ENCODE data around the gene NEO1. TPM values are rescaled to one million over a fixed set of nuclear protein-coding genes. Genes with fewer than 3 reads are reported as not detected.

Gene NEO1
- total and polyA plus RNA-seq, 11 donors: 4.4 to 31.5 (median 11.9) TPM

GRCh38 chr15:73346735-73347312 lies 294.6 kb downstream of the NEO1 start:
- WGBS, 4 donors: 22 to 28% (median 26%) methylated on average over 9 of the region's 9 CpGs
- Histone ChIP-seq H3K36me3 (no peaks in the 10 kb centered on the region), H3K4me1 (peaks cover 0 to 37% (median 9%) of the 10 kb centered on the region in 12 donors), H3K9me3 (peaks cover 0 to 5% (median 0%) of the 10 kb centered on the region in 12 donors), H3K27me3 (peaks cover 0 to 4% (median 0%) of the 10 kb centered on the region in 9 donors), H3K4me3 (no peak overlapping the region), H3K27ac (no peak overlapping the region)
- DNase-seq (peak in 4 of 5 donors; percentile 43 to 75 (median 68)), ATAC-seq (peak; percentile 56 to 77 (median 65))
- TF ChIP-seq CTCF (IDR thresholded peaks at IDR 0.05): no peak
- TF ChIP-seq POLR2A (IDR thresholded peaks at IDR 0.05): no peak
- intact Hi-C loops (cut with DNase I): no loop called here

DNA sequence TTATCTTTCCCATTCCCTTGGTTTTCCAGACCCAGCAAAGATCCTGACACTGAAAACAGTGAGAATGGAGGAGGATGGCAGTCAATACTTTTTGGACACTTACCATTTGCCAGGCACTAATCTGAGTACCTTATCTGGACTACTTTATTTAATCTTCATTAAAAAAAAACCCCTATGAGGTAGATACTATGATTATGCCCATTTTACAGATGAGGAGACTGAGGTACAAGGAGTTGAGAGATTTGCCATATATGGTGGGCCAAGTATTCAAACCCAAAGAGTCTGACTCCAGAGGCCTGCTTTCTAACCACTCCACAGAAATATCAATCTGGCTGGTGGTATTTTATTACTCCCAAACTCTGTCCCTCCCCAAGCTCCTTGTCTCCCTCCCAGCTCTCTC lies 296.9 kb downstream of the NEO1 start:
- H3K4me1 ChIP-seq: peaks cover 0 to 45% (median 9%) of the 10 kb centered on the region in 12 donors
- TF ChIP-seq CTCF (IDR thresholded peaks at IDR 0.05) (no peak), POLR2A (IDR thresholded peaks at IDR 0.05) (no peak)
- intact Hi-C loops (cut with DNase I): no loop called here
- H3K4me3 ChIP-seq: no peak overlapping the region
- H3K27ac ChIP-seq: no peak overlapping the region
- H3K27me3 ChIP-seq: peaks cover 0 to 4% (median 0%) of the 10 kb centered on the region in 9 donors
- DNase-seq (no peak), ATAC-seq (no peak)
- no peaks in the 10 kb centered on the region for H3K9me3 ChIP-seq
- no peaks in the 10 kb centered on the region for H3K36me3 ChIP-seq

- WGBS, 4 donors: 47 to 56% (median 53%) methylated on average over 10 of the region's 10 CpGs
- Histone ChIP-seq H3K4me1 (peaks cover 0 to 36% (median 5%) of the 10 kb centered on the region in 12 donors), H3K27me3 (peaks cover 0 to 4% (median 0%) of the 10 kb centered on the region in 9 donors), H3K4me3 (no peak overlapping the region), H3K27ac (no peak overlapping the region), H3K9me3 (no peaks in the 10 kb centered on the region), H3K36me3 (no peaks in the 10 kb centered on the region)
- DNase-seq (peak in 4 of 5 donors; percentile 57 to 78 (median 70)), ATAC-seq (peak; percentile 77 to 95 (median 80))
- intact Hi-C loops (cut with DNase I): no loop called here
- TF ChIP-seq POLR2A (IDR thresholded peaks at IDR 0.05): no peak
- TF ChIP-seq CTCF (IDR thresholded peaks at IDR 0.05): no peak
Observed at GRCh38 chr15:73352082-73352481, 299.8 kb downstream of the NEO1 start.

- Histone ChIP-seq H3K4me3 (no peak overlapping the region), H3K27ac (no peak overlapping the region), H3K27me3 (peaks cover 0 to 4% (median 0%) of the 10 kb centered on the region in 9 donors), H3K9me3 (no peaks in the 10 kb centered on the region), H3K4me1 (peaks cover 0 to 40% (median 5%) of the 10 kb centered on the region in 12 donors), H3K36me3 (no peaks in the 10 kb centered on the region)
- WGBS, 4 donors: 43 to 54% (median 52%) methylated on average over 3 of the region's 3 CpGs
- intact Hi-C loops (cut with DNase I): no loop called here
- no peak for ATAC-seq
- no peak for DNase-seq
- TF ChIP-seq POLR2A (IDR thresholded peaks at IDR 0.05): no peak
- TF ChIP-seq CTCF (IDR thresholded peaks at IDR 0.05): no peak
Observed at GRCh38 chr15:73353734-73354133, 301.5 kb downstream of the NEO1 start.
